WTC11 (cell line): ENCODE measurements around the gene IFNL2. TPM values are rescaled to one million over a fixed set of nuclear protein-coding genes. Genes with fewer than 3 reads are reported as not detected.
A peak's percentile ranks its signal among the peaks of the same experiment; 100 is the strongest.
"Not testable (repeated sequence)": the region's sequence is repeated elsewhere in the genome, so short reads cannot be mapped to it uniquely, and the experiment has no call there.

Source experiments
- ATAC-seq: fragments of 200-7000 bp; cut with Tn5 transposase; 2 replicates; pipeline ENCODE4 v1.10.0; 2021; ENCODE audit warnings: mild to moderate bottlenecking, moderate library complexity
- CTCF ChIA-PET: fragments of 300-600 bp; sonication (Branson Sonifier 250); formaldehyde crosslinking; loops from one replicate; lab custom pipeline; 2021; ENCODE audit warnings: antibody characterized with exemption; lab: Charles Lee
- POLR2A ChIA-PET: fragments of 350-600 bp; sonication (Branson Sonifier 250); formaldehyde crosslinking; loops from one replicate; lab custom pipeline; 2021; ENCODE audit warnings: antibody characterized with exemption; lab: Charles Lee
- DNase-seq: peaks from one replicate; pipeline ENCODE4 v3.0.0; 2021; ENCODE audit warnings: low spot score
- H3K27ac Mint-ChIP-seq: 2 replicates; pipeline ENCODE4 v1.8.0; 2021; ENCODE audit warnings: mixed read lengths
- H3K27me3 Mint-ChIP-seq: 2 replicates; pipeline ENCODE4 v1.8.0; 2021; ENCODE audit warnings: low read depth, mild to moderate bottlenecking, moderate library complexity, mixed read lengths
- H3K36me3 Mint-ChIP-seq: 2 replicates; pipeline ENCODE4 v1.8.0; 2021; ENCODE audit warnings: mixed read lengths
- H3K4me1 Mint-ChIP-seq: 2 replicates; pipeline ENCODE4 v1.8.0; 2022; ENCODE audit warnings: mixed read lengths
- H3K4me3 Mint-ChIP-seq: 2 replicates; pipeline ENCODE4 v1.8.0; 2021; ENCODE audit warnings: mild to moderate bottlenecking, moderate library complexity, mixed read lengths
- H3K9me3 Mint-ChIP-seq: 2 replicates; pipeline ENCODE4 v1.8.0; 2021; ENCODE audit warnings: mixed read lengths
- GRHL2 ChIP-seq: fragments of 250-450 bp; sonication (Bioruptor Pico); IDR thresholded peaks from 2 replicates; pipeline ENCODE4 v1.8.0; 2022; ENCODE audit warnings: mild to moderate bottlenecking, moderate library complexity; ENCODE audit not compliant: insufficient replicate concordance, severe bottlenecking
- NFYB ChIP-seq: sonication (generic); formaldehyde crosslinking; conservative IDR thresholded peaks from 2 replicates; pipeline ENCODE4 v1.8.0; 2022; ENCODE audit warnings: low read depth, missing genetic modification reagents
- NR1H2 ChIP-seq: sonication (generic); formaldehyde crosslinking; IDR thresholded peaks from 2 replicates; pipeline ENCODE4 v1.9.0; 2021; ENCODE audit warnings: mild to moderate bottlenecking, moderate library complexity, missing genetic modification reagents
- SP1 ChIP-seq: sonication (generic); formaldehyde crosslinking; conservative IDR thresholded peaks from 2 replicates; pipeline ENCODE4 v1.8.1; 2022; ENCODE audit warnings: missing genetic modification reagents
- TEAD1 ChIP-seq: sonication (generic); formaldehyde crosslinking; IDR thresholded peaks from 2 replicates; pipeline ENCODE4 v1.8.0; 2022; ENCODE audit warnings: mild to moderate bottlenecking, missing genetic modification reagents
- total RNA-seq: library from RNA; stranded (reverse); gene quantifications from 3 replicates; pipeline ENCODE4 v1.2.3, GENCODE V29; 2021
- TF ChIP-seq, protein P1 (sequence below): sonication (generic); formaldehyde crosslinking; IDR thresholded peaks from 2 replicates; pipeline ENCODE4 v1.8.1; 2023; ENCODE audit warnings: mild to moderate bottlenecking, missing genetic modification reagents
- TF ChIP-seq, protein P2 (sequence below): fragments of 250-450 bp; sonication (Bioruptor Pico); IDR thresholded peaks from 2 replicates; pipeline ENCODE4 v1.9.0; 2021; ENCODE audit warnings: mild to moderate bottlenecking, borderline replicate concordance
- TF ChIP-seq, protein P3 (sequence below): sonication (generic); formaldehyde crosslinking; IDR thresholded peaks from 2 replicates; pipeline ENCODE4 v1.8.1; 2022; ENCODE audit warnings: mild to moderate bottlenecking, missing genetic modification reagents, moderate library complexity, borderline replicate concordance
- TF ChIP-seq, protein P4 (sequence below): fragments of 250-450 bp; sonication (Bioruptor Pico); IDR thresholded peaks from 2 replicates; pipeline ENCODE4 v1.9.0; 2021; ENCODE audit warnings: moderate library complexity, mild to moderate bottlenecking, inconsistent platforms, borderline replicate concordance
- TF ChIP-seq, protein P5 (sequence below): sonication (generic); formaldehyde crosslinking; IDR thresholded peaks from 2 replicates; pipeline ENCODE4 v1.8.0; 2023; ENCODE audit warnings: missing genetic modification reagents
- TF ChIP-seq, protein P6 (sequence below): fragments of 250-450 bp; sonication (Bioruptor Pico); IDR thresholded peaks from 2 replicates; pipeline ENCODE4 v1.9.0; 2021; ENCODE audit warnings: mild to moderate bottlenecking
- TF ChIP-seq, protein P7 (sequence below): sonication (generic); formaldehyde crosslinking; IDR thresholded peaks from 2 replicates; pipeline ENCODE4 v1.8.0; 2022; ENCODE audit warnings: mild to moderate bottlenecking, missing genetic modification reagents
- TF ChIP-seq, protein P8 (sequence below): fragments of 250-450 bp; sonication (Bioruptor Pico); IDR thresholded peaks from 2 replicates; pipeline ENCODE4 v2.1.2; 2022; ENCODE audit warnings: mild to moderate bottlenecking, moderate library complexity

The IFNL2 gene
- total RNA-seq, 1 experiment from 2014 or later = not detected

DNA sequence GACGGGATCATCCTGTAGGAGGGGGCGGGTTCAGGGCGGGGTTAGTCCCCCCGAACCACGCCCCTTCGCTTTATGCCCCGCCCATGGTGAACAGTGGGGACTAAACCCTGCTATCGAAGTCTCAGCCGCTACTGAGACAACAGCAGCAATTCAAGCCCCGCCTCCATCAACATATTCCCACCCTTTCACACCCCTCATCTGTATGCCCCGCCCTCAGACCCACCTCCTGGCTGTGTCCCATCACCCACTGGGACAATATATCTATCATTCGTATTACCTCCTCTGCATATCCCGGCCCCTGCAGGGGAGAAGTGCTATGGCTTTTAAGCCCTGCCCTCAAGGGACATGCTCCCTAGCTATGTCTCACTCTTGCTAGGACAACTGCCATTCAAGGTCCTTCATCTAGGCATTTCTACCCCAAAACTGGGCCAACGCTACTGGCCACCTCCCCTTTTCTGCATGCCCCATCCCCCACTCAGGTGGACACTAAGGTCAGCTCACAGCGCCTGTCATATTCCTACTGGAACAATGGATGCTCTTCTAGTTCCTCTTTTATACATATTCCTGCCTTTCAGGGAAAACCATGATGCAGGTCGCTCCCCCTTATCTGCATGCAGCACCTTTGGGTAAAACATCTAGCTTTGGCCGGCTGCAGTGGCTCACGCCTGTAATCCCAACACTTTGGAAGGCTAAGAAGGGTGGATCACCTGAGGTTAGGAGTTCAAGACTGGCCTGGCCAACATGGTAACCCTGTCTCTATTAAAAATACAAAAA lies 40.5 kb downstream of the IFNL2 start:
- ATAC-seq = peak; percentile 74
- Mint-ChIP-seq H3K4me3 (peak overlapping the region; percentile 75), H3K27ac (peak overlapping the region; percentile 34; the same call in 1 of the 2 replicates)

DNA sequence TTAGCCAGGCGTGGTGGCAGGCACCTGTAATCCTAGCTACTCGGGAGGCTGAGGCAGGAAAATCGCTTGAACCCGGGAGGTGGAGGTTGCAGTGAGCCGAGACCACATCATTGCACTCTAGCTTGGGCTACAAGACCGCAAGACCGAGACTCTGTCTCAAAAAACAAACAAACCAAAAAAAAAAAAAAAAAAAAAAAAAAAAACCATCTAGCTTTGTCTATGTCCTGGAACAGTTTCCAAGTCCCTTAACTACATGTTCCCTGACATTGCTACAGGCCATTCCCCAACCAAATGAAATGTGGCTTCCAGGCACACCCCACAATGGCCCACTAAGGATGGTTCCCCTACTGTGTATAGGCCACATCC lies 41.1 kb downstream of the IFNL2 start:
- H3K9me3 Mint-ChIP-seq, H3K4me3 Mint-ChIP-seq, DNase-seq, ATAC-seq, H3K36me3 Mint-ChIP-seq, POLR2A ChIA-PET, H3K27ac Mint-ChIP-seq: not testable (repeated sequence)
- peaks cover 39% of the 10 kb centered on the region for H3K27me3 Mint-ChIP-seq
- CTCF ChIA-PET = interaction anchor here (0.5 to 1.2 kb wide), 2 partner anchors 17 to 18 kb away, joined by 3 read pairs; no protein-coding TSS in a partner anchor
- peaks cover 41% of the 10 kb centered on the region for H3K4me1 Mint-ChIP-seq

More for the DNA sequence above, 40.5 kb downstream of the IFNL2 start:
- DNase-seq = peak; percentile 92
- POLR2A ChIA-PET = no interaction called here
- Mint-ChIP-seq H3K9me3 (no peaks in the 10 kb centered on the region), H3K4me1 (peaks cover 44% of the 10 kb centered on the region), H3K27me3 (peaks cover 44% of the 10 kb centered on the region), H3K36me3 (peaks cover 7% of the 10 kb centered on the region)
- peak; percentile 33 for TF ChIP-seq SP1 (CRISPR knock-in tag)
- TF ChIP-seq, protein P1, sequence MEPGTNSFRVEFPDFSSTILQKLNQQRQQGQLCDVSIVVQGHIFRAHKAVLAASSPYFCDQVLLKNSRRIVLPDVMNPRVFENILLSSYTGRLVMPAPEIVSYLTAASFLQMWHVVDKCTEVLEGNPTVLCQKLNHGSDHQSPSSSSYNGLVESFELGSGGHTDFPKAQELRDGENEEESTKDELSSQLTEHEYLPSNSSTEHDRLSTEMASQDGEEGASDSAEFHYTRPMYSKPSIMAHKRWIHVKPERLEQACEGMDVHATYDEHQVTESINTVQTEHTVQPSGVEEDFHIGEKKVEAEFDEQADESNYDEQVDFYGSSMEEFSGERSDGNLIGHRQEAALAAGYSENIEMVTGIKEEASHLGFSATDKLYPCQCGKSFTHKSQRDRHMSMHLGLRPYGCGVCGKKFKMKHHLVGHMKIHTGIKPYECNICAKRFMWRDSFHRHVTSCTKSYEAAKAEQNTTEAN = 0 out of 2 replicates have a peak, but pooled peaks have one; percentile 11
- TF ChIP-seq, protein P2, sequence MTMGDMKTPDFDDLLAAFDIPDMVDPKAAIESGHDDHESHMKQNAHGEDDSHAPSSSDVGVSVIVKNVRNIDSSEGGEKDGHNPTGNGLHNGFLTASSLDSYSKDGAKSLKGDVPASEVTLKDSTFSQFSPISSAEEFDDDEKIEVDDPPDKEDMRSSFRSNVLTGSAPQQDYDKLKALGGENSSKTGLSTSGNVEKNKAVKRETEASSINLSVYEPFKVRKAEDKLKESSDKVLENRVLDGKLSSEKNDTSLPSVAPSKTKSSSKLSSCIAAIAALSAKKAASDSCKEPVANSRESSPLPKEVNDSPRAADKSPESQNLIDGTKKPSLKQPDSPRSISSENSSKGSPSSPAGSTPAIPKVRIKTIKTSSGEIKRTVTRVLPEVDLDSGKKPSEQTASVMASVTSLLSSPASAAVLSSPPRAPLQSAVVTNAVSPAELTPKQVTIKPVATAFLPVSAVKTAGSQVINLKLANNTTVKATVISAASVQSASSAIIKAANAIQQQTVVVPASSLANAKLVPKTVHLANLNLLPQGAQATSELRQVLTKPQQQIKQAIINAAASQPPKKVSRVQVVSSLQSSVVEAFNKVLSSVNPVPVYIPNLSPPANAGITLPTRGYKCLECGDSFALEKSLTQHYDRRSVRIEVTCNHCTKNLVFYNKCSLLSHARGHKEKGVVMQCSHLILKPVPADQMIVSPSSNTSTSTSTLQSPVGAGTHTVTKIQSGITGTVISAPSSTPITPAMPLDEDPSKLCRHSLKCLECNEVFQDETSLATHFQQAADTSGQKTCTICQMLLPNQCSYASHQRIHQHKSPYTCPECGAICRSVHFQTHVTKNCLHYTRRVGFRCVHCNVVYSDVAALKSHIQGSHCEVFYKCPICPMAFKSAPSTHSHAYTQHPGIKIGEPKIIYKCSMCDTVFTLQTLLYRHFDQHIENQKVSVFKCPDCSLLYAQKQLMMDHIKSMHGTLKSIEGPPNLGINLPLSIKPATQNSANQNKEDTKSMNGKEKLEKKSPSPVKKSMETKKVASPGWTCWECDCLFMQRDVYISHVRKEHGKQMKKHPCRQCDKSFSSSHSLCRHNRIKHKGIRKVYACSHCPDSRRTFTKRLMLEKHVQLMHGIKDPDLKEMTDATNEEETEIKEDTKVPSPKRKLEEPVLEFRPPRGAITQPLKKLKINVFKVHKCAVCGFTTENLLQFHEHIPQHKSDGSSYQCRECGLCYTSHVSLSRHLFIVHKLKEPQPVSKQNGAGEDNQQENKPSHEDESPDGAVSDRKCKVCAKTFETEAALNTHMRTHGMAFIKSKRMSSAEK (CRISPR knock-in tag) = no peak
- CTCF ChIA-PET = interaction anchor here (0.5 to 1.2 kb wide), 2 partner anchors 18 to 19 kb away, joined by 3 read pairs; no protein-coding TSS in a partner anchor

DNA sequence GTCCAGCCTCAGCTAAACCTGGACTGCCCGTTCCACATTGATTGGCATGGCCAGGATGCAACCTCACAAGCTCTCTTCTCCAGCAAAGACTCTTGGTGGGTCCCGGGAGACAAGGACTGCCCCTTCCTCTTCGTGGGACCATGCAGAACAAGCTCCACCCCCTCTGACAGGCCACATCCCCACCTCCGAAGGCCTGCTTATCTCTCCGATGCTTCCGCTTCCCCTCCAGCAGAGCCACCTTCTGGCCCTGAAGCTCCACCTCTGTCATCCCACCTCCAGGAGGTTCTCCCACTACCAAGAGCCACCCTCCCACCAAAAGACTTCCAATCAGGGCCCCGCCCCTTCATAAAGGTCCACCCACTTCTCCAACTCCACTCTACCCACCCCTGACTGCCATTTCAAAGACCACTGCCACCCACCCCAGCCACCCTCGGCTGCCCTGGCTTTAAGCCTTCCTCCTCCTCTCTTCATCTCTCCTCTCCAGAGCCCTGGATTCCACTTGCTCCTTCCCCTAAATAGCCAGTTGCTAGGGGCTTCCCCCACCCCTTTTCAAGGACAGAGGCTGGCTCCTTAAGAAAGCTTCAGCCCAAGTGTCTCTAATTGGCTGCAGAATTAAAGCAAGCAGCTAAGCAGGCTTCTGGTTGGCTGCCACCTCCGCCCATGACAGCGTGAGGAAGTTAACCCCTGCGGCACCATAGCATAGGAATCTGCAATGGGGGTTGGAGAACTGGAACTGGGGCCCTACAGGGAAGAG lies 42.5 kb downstream of the IFNL2 start:
- Mint-ChIP-seq H3K36me3 (peaks cover 7% of the 10 kb centered on the region), H3K4me3 (peak overlapping the region; percentile 16; the same call in 1 of the 2 replicates), H3K27me3 (peaks cover 25% of the 10 kb centered on the region), H3K27ac (peak overlapping the region; percentile 31), H3K9me3 (no peaks in the 10 kb centered on the region), H3K4me1 (peaks cover 27% of the 10 kb centered on the region)
- DNase-seq (peak; percentile 46), ATAC-seq (peak; percentile 8)
- POLR2A ChIA-PET = no interaction called here
- CTCF ChIA-PET = interaction anchor here (0.5 to 1.7 kb wide), 9 partner anchors 10 to 908 kb away, joined by 3 to 9 read pairs (median 3); partner anchors contain the start of genes LRFN1, MRPS12, SAMD4B and SARS2
- TF ChIP-seq, protein P3, sequence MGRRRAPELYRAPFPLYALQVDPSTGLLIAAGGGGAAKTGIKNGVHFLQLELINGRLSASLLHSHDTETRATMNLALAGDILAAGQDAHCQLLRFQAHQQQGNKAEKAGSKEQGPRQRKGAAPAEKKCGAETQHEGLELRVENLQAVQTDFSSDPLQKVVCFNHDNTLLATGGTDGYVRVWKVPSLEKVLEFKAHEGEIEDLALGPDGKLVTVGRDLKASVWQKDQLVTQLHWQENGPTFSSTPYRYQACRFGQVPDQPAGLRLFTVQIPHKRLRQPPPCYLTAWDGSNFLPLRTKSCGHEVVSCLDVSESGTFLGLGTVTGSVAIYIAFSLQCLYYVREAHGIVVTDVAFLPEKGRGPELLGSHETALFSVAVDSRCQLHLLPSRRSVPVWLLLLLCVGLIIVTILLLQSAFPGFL = no peak
- TF ChIP-seq GRHL2 (CRISPR knock-in tag) (no peak), TEAD1 (CRISPR knock-in tag) (no peak), NR1H2 (CRISPR knock-in tag) (no peak), NFYB (peak; percentile 90)
- TF ChIP-seq, protein P4, sequence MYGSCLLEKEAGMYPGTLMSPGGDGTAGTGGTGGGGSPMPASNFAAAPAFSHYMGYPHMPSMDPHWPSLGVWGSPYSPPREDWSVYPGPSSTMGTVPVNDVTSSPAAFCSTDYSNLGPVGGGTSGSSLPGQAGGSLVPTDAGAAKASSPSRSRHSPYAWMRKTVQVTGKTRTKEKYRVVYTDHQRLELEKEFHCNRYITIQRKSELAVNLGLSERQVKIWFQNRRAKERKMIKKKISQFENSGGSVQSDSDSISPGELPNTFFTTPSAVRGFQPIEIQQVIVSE (CRISPR knock-in tag) = no peak
- TF ChIP-seq, protein P5, sequence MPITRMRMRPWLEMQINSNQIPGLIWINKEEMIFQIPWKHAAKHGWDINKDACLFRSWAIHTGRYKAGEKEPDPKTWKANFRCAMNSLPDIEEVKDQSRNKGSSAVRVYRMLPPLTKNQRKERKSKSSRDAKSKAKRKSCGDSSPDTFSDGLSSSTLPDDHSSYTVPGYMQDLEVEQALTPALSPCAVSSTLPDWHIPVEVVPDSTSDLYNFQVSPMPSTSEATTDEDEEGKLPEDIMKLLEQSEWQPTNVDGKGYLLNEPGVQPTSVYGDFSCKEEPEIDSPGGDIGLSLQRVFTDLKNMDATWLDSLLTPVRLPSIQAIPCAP (CRISPR knock-in tag) = no peak
- TF ChIP-seq, protein P6, sequence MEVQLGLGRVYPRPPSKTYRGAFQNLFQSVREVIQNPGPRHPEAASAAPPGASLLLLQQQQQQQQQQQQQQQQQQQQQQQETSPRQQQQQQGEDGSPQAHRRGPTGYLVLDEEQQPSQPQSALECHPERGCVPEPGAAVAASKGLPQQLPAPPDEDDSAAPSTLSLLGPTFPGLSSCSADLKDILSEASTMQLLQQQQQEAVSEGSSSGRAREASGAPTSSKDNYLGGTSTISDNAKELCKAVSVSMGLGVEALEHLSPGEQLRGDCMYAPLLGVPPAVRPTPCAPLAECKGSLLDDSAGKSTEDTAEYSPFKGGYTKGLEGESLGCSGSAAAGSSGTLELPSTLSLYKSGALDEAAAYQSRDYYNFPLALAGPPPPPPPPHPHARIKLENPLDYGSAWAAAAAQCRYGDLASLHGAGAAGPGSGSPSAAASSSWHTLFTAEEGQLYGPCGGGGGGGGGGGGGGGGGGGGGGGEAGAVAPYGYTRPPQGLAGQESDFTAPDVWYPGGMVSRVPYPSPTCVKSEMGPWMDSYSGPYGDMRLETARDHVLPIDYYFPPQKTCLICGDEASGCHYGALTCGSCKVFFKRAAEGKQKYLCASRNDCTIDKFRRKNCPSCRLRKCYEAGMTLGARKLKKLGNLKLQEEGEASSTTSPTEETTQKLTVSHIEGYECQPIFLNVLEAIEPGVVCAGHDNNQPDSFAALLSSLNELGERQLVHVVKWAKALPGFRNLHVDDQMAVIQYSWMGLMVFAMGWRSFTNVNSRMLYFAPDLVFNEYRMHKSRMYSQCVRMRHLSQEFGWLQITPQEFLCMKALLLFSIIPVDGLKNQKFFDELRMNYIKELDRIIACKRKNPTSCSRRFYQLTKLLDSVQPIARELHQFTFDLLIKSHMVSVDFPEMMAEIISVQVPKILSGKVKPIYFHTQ (CRISPR knock-in tag) = no peak
- TF ChIP-seq, protein P7, sequence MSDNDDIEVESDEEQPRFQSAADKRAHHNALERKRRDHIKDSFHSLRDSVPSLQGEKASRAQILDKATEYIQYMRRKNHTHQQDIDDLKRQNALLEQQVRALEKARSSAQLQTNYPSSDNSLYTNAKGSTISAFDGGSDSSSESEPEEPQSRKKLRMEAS (CRISPR knock-in tag) = 0 out of 2 replicates have a peak, but pooled peaks have one; percentile 35
- TF ChIP-seq, protein P8, sequence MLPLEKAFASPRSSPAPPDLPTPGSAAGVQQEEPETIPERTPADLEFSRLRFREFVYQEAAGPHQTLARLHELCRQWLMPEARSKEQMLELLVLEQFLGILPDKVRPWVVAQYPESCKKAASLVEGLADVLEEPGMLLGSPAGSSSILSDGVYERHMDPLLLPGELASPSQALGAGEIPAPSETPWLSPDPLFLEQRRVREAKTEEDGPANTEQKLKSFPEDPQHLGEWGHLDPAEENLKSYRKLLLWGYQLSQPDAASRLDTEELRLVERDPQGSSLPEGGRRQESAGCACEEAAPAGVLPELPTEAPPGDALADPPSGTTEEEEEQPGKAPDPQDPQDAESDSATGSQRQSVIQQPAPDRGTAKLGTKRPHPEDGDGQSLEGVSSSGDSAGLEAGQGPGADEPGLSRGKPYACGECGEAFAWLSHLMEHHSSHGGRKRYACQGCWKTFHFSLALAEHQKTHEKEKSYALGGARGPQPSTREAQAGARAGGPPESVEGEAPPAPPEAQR = no peak
